Thyroid gland (tissue), 4 donors: ENCODE data around the gene POLR2M.

Experiments
- CTCF ChIP-seq, 6 experiments: fragments of 200-600 bp in 3 of 6; fragments of 450-650 bp in 3 of 6; sonication (generic) in 3 of 6; IDR thresholded peaks; one replicate each; pipeline ENCODE4 v1.5.1; 2016 to 2019; ENCODE audit warnings: antibody characterized with exemption in 6 of 6, mild to moderate bottlenecking in 2 of 6, inconsistent platforms in 1 of 6, moderate library complexity in 1 of 6
- POLR2A ChIP-seq, 2 donors: fragments of 450-650 bp; IDR thresholded peaks; one replicate each; pipeline ENCODE4 v1.6.1; 2017; ENCODE audit warnings: antibody characterized with exemption in 2 of 2, mild to moderate bottlenecking in 2 of 2, moderate library complexity in 1 of 2

DNA sequence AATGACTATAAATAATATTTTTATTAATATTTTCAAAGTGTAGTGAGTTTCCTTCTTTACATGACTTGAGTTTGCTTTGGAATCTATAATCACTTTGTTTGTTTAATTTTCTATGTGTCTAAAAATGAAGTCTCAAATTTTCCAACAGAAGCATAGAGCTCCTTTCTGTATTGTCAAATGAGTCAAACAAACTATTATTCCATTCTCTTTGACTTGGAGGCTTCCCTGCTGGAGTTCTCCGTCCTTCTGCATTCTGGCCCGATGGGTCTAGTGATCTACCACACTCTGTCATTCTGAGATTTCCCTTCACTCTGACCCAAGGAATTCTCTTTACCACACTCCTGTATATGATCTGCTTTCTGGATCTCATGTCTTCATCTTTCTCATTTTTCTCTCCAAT is 30.1 kb downstream of the POLR2M start:
- TF ChIP-seq CTCF (IDR thresholded peaks at IDR 0.05) (no peak), POLR2A (IDR thresholded peaks at IDR 0.05) (no peak)
